ENCODE data around the gene SPEM1.

The SPEM1 gene

GRCh38 chr17:7440113-7440833 is 20.1 kb downstream of the SPEM1 start:
- DNase-seq (ENCODE audit: low read depth) = no peak

- no peak for DNase-seq (ENCODE audit: low read depth)
These were observed 20.7 kb downstream of the SPEM1 start for GRCh38 chr17:7440834-7441195.

GRCh38 chr17:7441266-7441665 is 21.1 kb downstream of the SPEM1 start:
- DNase-seq (ENCODE audit: low read depth) = no peak

GRCh38 chr17:7442142-7442541 is 22.0 kb downstream of the SPEM1 start:
- DNase-seq (ENCODE audit: low read depth) = no peak

GRCh38 chr17:7443499-7444485 is 23.7 kb downstream of the SPEM1 start:
- no peak for DNase-seq (ENCODE audit: low read depth)

- DNase-seq (ENCODE audit: low read depth) = no peak
These were observed 24.8 kb downstream of the SPEM1 start, which contains the start of gene CHRNB1 for GRCh38 chr17:7444682-7445618. CHRNB1 (plus strand) TSS chr17:7445061; CDS start chr17:7445128, 67 bp downstream.

GRCh38 chr17:7445619-7445968 is 25.5 kb downstream of the SPEM1 start:
- no peak for DNase-seq (ENCODE audit: low read depth)

- DNase-seq (ENCODE audit: low read depth) = no peak
These were observed 28.3 kb downstream of the SPEM1 start for GRCh38 chr17:7448461-7448860.

- no peak for DNase-seq (ENCODE audit: low read depth)
These were observed 39.9 kb downstream of the SPEM1 start for GRCh38 chr17:7459961-7460545.

- DNase-seq (ENCODE audit: low read depth) = no peak
These were observed 40.9 kb downstream of the SPEM1 start for GRCh38 chr17:7460850-7461660.

GRCh38 chr17:7462474-7463371 is 42.6 kb downstream of the SPEM1 start:
- DNase-seq (ENCODE audit: low read depth) = no peak

GRCh38 chr17:7463372-7463846 is 43.3 kb downstream of the SPEM1 start:
- no peak for DNase-seq (ENCODE audit: low read depth)

GRCh38 chr17:7464081-7464480 is 44.0 kb downstream of the SPEM1 start:
- no peak for DNase-seq (ENCODE audit: low read depth)

- no peak for DNase-seq (ENCODE audit: low read depth)
These were observed 45.6 kb downstream of the SPEM1 start for GRCh38 chr17:7465597-7466275.

- DNase-seq (ENCODE audit: low read depth) = no peak
These were observed 46.2 kb downstream of the SPEM1 start for GRCh38 chr17:7466318-7466638.

GRCh38 chr17:7466639-7467341 is 46.7 kb downstream of the SPEM1 start:
- no peak for DNase-seq (ENCODE audit: low read depth)

GRCh38 chr17:7467498-7467897 is 47.4 kb downstream of the SPEM1 start:
- no peak for DNase-seq (ENCODE audit: low read depth)

GRCh38 chr17:7468290-7468689 is 48.2 kb downstream of the SPEM1 start:
- DNase-seq (ENCODE audit: low read depth) = no peak
